Measurements from ENCODE around the gene MED12.

The MED12 gene

GRCh38 chrX:71181910-71182799, 63.8 kb downstream of the MED12 start:
- Histone ChIP-seq H4K20me1 (ENCODE audit: low read depth, low read length) (no peaks in the 10 kb centered on the region), H3K27ac (ENCODE audit: low read depth, low read length) (peak overlapping the region; percentile 88), H3K36me3 (ENCODE audit: low read length) (no peaks in the 10 kb centered on the region), H3K9me2 (replicated peaks; ENCODE audit: insufficient read depth, low read length) (no peaks in the 10 kb centered on the region), H3F3A (ENCODE audit: insufficient read depth) (peaks cover 19% of the 10 kb centered on the region; the same call in 1 of the 2 replicates), H3K4me3 (ENCODE audit: insufficient read depth, low read length, poor library complexity, severe bottlenecking) (peak overlapping the region; percentile 48), H3K9me3 (ENCODE audit: insufficient read depth, low read length) (no peaks in the 10 kb centered on the region), H3K9ac (ENCODE audit: low read length) (peak overlapping the region; percentile 69), H3K27me3 (ENCODE audit: low read length) (no peaks in the 10 kb centered on the region), H3K79me2 (ENCODE audit: insufficient read depth, low read length) (no peaks in the 10 kb centered on the region), H3K4me2 (ENCODE audit: low read depth, low read length, poor library complexity, severe bottlenecking) (peak overlapping the region; percentile 87), H2AFZ (ENCODE audit: low read depth, low read length, severe bottlenecking) (peak overlapping the region; percentile 12)
- TF ChIP-seq EZH2phosphoT487 (conservative IDR thresholded peaks at IDR 0.05; ENCODE audit: low read length) = no peak
- no peak for TF ChIP-seq CTCF (IDR thresholded peaks at IDR 0.05; ENCODE audit: insufficient read depth, low read length, poor library complexity, severe bottlenecking)

- peak overlapping the region; percentile 69 for H3K9ac ChIP-seq (ENCODE audit: low read length)
- peaks cover 19% of the 10 kb centered on the region; the same call in 1 of the 2 replicates for H3F3A ChIP-seq (ENCODE audit: insufficient read depth)
These were observed 64.5 kb downstream of the MED12 start for GRCh38 chrX:71182871-71183270.

GRCh38 chrX:71183341-71183740, 64.9 kb downstream of the MED12 start:
- Histone ChIP-seq H3F3A (ENCODE audit: insufficient read depth) (peaks cover 19% of the 10 kb centered on the region; the same call in 1 of the 2 replicates), H2AFZ (ENCODE audit: low read depth, low read length, severe bottlenecking) (no peak overlapping the region), H3K36me3 (ENCODE audit: low read length) (no peaks in the 10 kb centered on the region), H3K9me3 (ENCODE audit: insufficient read depth, low read length) (no peaks in the 10 kb centered on the region), H3K9ac (ENCODE audit: low read length) (no peak overlapping the region), H3K4me2 (ENCODE audit: low read depth, low read length, poor library complexity, severe bottlenecking) (no peak overlapping the region), H3K4me3 (ENCODE audit: insufficient read depth, low read length, poor library complexity, severe bottlenecking) (no peak overlapping the region), H4K20me1 (ENCODE audit: low read depth, low read length) (no peaks in the 10 kb centered on the region), H3K79me2 (ENCODE audit: insufficient read depth, low read length) (0 out of 2 replicates have a peak, but pooled peaks cover 3% of the 10 kb centered on the region), H3K27ac (ENCODE audit: low read depth, low read length) (peak overlapping the region; percentile 88; the same call in 1 of the 2 replicates), H3K9me2 (replicated peaks; ENCODE audit: insufficient read depth, low read length) (no peaks in the 10 kb centered on the region), H3K27me3 (ENCODE audit: low read length) (no peaks in the 10 kb centered on the region)
- TF ChIP-seq CTCF (IDR thresholded peaks at IDR 0.05; ENCODE audit: insufficient read depth, low read length, poor library complexity, severe bottlenecking) (no peak), EZH2phosphoT487 (conservative IDR thresholded peaks at IDR 0.05; ENCODE audit: low read length) (no peak)

More at GRCh38 chrX:71182871-71183270, 64.5 kb downstream of the MED12 start:
- Histone ChIP-seq H3K36me3 (ENCODE audit: low read length) (no peaks in the 10 kb centered on the region), H2AFZ (ENCODE audit: low read depth, low read length, severe bottlenecking) (peak overlapping the region; percentile 12), H3K9me2 (replicated peaks; ENCODE audit: insufficient read depth, low read length) (no peaks in the 10 kb centered on the region), H3K27ac (ENCODE audit: low read depth, low read length) (peak overlapping the region; percentile 88), H4K20me1 (ENCODE audit: low read depth, low read length) (no peaks in the 10 kb centered on the region), H3K27me3 (ENCODE audit: low read length) (no peaks in the 10 kb centered on the region), H3K4me2 (ENCODE audit: low read depth, low read length, poor library complexity, severe bottlenecking) (peak overlapping the region; percentile 87), H3K9me3 (ENCODE audit: insufficient read depth, low read length) (no peaks in the 10 kb centered on the region), H3K79me2 (ENCODE audit: insufficient read depth, low read length) (no peaks in the 10 kb centered on the region), H3K4me3 (ENCODE audit: insufficient read depth, low read length, poor library complexity, severe bottlenecking) (peak overlapping the region; percentile 48)
- no peak for TF ChIP-seq CTCF (IDR thresholded peaks at IDR 0.05; ENCODE audit: insufficient read depth, low read length, poor library complexity, severe bottlenecking)
- TF ChIP-seq EZH2phosphoT487 (conservative IDR thresholded peaks at IDR 0.05; ENCODE audit: low read length) = no peak

Data from SU-DHL-6 (cell line).